ENCODE measurements around the gene CST7. TPM values are rescaled to one million over a fixed set of nuclear protein-coding genes. Genes with fewer than 3 reads are reported as not detected.

The CST7 gene
- total and polyA plus RNA-seq, 2 of the 13 experiments (the other 11 are each of a cell fraction or from before 2014, with no cell fraction given), result not detected

GRCh38 chr20:24934716-24935115, 14.4 kb upstream of the CST7 start:
- ATAC-seq, result no peak
- Histone ChIP-seq H3K9me3 (ENCODE audit: low read length) (0 out of 2 replicates have a peak, but pooled peaks cover 8% of the 10 kb centered on the region), H4K20me1 (ENCODE audit: insufficient read depth, low read length) (no peaks in the 10 kb centered on the region), H2AFZ (ENCODE audit: low read length) (no peak overlapping the region), H3K4me3 (replicated peaks in 1 of 3; ENCODE audit: insufficient read depth in 1 of 3, low read depth in 2 of 3, low read length in 3 of 3) (no peak overlapping the region), H3K27me3 (ENCODE audit: control insufficient read depth in 1 of 2, insufficient read depth in 2 of 2, low read length in 2 of 2) (peaks cover 2 to 4% of the 10 kb centered on the region in 2 experiments; a peak in 2 of 5 replicates), H3K9ac (ENCODE audit: insufficient read depth, low read depth, low read length) (no peak overlapping the region), H3K79me2 (ENCODE audit: insufficient read depth, low read length) (no peaks in the 10 kb centered on the region), H3K4me2 (ENCODE audit: low read depth, low read length) (no peak overlapping the region), H3K4me1 (ENCODE audit: insufficient read depth, low read length) (0 out of 2 replicates have a peak, but pooled peaks cover 4% of the 10 kb centered on the region), H3K27ac (ENCODE audit: extremely low read length, insufficient read depth, low read length) (no peak overlapping the region), H3K36me3 (replicated peaks in 1 of 2; ENCODE audit: control insufficient read depth in 1 of 2, insufficient read depth in 2 of 2, low read length in 2 of 2) (no peaks in the 10 kb centered on the region)
- no TSS peak for BruUV-seq (replicated peaks)
- no peak for FAIRE-seq
- in situ Hi-C loops (cut with HindIII; ENCODE audit: extremely low pct_ligation_motif_present, low pct_unique_long_range_greater_than_20kb) (no loop called here), intact Hi-C loops (cut with micrococcal nuclease; ENCODE audit: unreplicated experiment) (no loop called here)
- TF ChIP-seq ZNF33B (CRISPR knock-in tag; IDR thresholded peaks at IDR 0.05) (no peak), RNF2 (conservative IDR thresholded peaks at IDR 0.05; ENCODE audit: low read depth) (no peak), FOSL1 (CRISPR knock-in tag; IDR thresholded peaks at IDR 0.05; ENCODE audit: borderline replicate concordance) (no peak), MLXIP (CRISPR knock-in tag; IDR thresholded peaks at IDR 0.05; ENCODE audit: borderline replicate concordance) (no peak), MTA1 (CRISPR knock-in tag; IDR thresholded peaks at IDR 0.05; ENCODE audit: borderline replicate concordance) (no peak), ZBTB21 (CRISPR knock-in tag; IDR thresholded peaks at IDR 0.05) (no peak), ATF7-NPFF (CRISPR knock-in tag; IDR thresholded peaks at IDR 0.05; ENCODE audit: low read depth) (no peak), ZBTB7A (CRISPR knock-in tag; IDR thresholded peaks at IDR 0.05) (no peak), KLF13 (CRISPR knock-in tag; IDR thresholded peaks at IDR 0.05) (no peak), PHF20 (CRISPR knock-in tag; IDR thresholded peaks at IDR 0.05) (no peak), ZBTB37 (CRISPR knock-in tag; IDR thresholded peaks at IDR 0.05) (no peak), MNT (IDR thresholded peaks at IDR 0.05) (no peak), ZNF577 (CRISPR knock-in tag; IDR thresholded peaks at IDR 0.05; ENCODE audit: borderline replicate concordance, low read depth) (no peak), NFE2L2 (IDR thresholded peaks at IDR 0.05; ENCODE audit: low read length) (no peak), GTF2F1 (IDR thresholded peaks at IDR 0.05; ENCODE audit: low read length) (no peak), ZMAT3 (CRISPR knock-in tag; conservative IDR thresholded peaks at IDR 0.05) (no peak), ZBTB39 (CRISPR knock-in tag; IDR thresholded peaks at IDR 0.05) (no peak)
- WGBS (ENCODE audit: low lambda C conversion rate), result 32% methylated on average over 3 of the region's 3 CpGs
- ChIA-PET CTCF (ENCODE audit: low intra/inter-chr PET ratio, low total read pairs) (no interaction called here), POLR2A (no interaction called here)
- DNase-seq (ENCODE audit: low spot score), result no peak

Measured in HepG2 (cell line).